GM19238 (cell line): ENCODE results near the gene CXCR6.

Experiments
- DNase-seq: peaks from one replicate; pipeline ENCODE4 v3.0.0; 2011; ENCODE audit warnings: low spot score; ENCODE audit not compliant: insufficient read length

Gene CXCR6

GRCh38 chr3:45943207-45943846 is at the start of gene CXCR6:
CXCR6 (plus strand) TSS chr3:45943464; CDS start chr3:45946482, 3,018 bp downstream.
- no peak for DNase-seq

DNA sequence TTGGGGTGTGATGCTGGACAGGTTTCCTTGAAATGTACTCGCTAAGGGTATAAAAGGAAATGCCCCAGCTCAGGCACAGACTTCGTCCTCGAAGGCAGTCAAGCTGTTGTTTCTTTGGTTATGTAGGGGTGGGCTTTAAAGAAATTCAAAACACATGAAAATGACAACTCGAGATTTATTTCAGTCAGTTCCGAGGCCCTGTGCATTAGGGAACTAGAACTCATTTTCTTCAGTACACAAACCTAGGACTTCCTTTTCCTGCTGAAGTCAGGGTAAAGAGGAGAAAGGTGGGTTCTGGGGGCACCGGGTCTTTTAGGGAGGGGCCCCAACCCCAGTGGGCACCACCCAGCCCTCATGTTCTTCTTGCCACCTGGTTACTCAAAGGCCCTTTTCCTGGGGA is 49.2 kb upstream of the CXCR6 start:
- DNase-seq = no peak

DNA sequence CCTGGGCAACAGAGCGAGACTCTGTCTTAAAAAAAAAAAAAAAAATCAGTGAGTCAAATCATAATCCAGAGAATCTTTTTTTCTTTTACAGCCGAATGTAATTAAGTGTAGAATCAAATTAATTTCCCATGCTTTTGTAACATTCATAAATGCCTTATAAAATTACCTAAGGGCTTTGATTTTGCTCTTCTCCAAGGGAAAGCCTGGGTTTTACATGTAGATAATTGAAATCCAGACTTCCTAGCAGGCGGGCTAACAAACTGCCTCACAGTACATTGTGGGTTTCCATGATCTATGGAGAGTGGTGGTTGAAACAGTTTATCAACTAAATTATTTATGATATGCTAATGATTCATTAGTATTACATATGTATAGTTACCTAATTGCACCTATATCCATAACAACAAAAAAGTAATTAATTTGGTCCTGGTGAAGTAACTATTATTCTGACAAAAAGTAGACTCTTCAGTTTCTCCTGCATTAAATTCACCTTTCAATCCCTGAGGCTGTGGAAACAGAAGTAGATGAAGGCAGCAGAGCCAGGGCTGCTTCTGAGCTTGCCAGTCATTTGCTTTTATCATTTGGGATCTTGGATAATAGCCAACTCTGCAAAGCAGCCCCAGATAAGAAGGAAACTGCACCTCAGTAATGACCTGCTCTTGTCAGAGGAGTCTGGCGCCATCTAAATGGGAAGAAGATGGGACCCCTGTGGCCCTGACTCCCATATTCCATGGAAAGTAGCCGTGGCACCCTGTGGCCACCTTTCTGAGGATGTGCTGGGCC is 47.4 kb upstream of the CXCR6 start:
- no peak for DNase-seq

DNA sequence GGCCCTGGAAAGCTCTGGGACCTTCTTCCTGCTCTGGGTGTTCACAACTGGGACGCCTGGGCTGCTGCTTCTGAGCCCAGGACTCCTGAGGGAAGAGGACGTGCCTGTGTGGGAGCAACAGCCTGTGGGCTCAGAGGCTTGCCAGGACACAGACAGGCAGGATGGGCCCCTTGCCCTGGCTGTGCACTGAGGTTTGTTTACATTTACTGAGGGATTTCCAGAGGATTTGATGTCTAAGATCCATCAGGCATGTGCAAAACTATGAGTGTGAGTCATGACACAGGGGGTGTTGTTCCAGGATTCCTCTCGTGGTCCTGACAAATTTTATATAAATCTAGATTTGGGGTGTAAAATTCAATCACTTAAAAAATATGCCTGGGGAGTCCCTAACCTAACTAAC is 46.3 kb upstream of the CXCR6 start:
- no peak for DNase-seq

GRCh38 chr3:45904931-45905330 is 38.3 kb upstream of the CXCR6 start:
- no peak for DNase-seq

GRCh38 chr3:45905755-45906154 is 37.5 kb upstream of the CXCR6 start:
- no peak for DNase-seq

DNA sequence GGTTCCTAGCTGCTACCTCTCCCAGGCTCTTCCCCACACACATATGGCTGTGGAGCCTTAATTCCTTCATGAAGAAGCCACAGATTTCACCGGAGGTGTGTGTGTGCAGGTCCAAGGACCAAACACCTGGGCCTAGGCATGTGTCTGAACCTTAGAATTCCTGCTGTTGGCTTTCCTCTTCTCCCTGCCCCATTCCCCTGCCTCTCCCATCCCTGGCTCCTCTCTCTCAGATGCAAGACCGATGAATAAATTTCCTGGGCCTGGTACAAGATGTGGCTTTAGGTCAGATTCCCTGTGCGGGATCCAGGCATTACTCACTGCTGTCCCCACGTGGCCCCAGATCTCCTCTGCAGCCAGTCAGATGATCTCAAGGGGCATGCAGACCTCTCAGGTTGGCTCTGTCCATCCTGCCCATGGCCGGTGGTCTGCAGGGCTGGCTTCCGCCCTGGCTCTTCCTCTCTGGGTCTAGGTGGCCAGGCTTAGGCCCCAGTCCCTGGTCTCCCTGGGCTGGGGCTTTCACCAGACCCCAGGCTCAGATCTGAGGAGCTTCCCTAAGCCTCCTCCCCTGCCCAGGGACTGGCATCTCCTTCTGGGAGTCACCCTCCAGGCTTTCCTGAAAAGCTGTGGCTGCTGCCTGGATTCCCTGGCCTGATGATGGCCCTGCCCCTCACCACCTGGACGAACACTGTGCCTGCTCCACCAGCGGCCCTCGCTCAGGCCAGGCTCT is 36.4 kb upstream of the CXCR6 start:
- no peak for DNase-seq

DNA sequence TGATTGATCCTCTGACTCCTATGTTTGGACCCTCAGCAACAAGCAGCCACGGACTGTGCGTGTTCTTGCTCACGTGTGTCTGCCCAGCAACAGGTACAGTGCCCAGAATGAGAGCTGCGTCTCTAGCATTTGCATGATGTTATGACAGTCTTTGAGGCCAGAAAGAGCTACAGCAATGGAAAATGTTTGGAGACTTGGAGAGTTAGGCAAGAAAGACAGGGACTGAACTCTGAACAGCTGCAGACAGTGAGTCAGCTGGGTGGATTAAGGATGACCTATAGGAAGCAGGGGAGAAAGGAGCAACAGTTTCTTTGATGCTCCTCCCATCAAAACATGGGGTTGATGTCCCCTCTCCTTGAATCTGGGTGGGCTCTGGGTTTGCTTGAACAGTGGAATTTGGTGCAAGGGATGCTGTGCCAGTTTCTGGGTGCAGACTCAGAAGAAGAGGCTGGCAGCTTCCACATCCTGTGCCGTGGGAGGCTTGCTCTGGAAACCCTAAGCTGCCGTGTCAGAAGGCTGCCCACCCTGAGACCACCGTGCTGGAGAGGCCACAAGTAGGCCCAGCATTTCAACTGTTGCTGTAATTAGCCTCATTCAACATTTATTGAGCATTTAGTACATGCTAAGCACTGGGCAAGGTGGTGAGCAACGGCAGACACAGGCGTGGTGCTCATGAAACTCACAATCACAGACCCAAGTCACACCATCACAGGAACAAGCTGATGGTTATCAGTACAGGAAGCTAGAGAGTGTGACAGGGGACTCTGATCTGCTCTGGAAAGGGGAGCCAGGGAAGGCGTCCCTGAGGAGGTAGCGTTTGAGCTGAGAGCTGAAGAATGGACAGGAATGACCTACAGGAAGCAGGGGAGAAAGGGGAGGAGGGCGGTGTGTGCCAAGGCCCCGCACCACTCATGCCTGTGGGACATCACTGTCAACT is 35.2 kb upstream of the CXCR6 start:
- no peak for DNase-seq

DNA sequence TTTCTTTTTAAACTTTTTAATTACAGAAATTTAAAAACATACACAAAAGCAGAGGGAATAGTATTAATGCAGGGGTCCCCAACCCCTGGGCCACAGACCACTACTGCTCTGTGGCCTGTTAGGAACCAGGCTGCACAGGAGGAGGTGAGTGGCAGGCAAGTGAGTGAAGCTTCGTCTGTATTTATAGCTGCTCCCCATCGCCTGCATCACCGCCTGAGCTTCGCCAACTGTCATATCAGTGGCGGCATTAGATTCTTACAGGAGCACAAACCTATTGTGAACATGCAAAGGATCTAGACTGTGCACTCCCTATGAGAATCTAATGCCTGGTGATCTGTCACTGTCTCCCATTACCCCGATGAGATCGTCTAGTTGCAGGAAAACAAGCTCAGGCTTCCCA is 34.5 kb upstream of the CXCR6 start:
- DNase-seq = no peak

- DNase-seq = no peak
Measured at GRCh38 chr3:45909542-45909941, 33.7 kb upstream of the CXCR6 start.

- no peak for DNase-seq
Measured at GRCh38 chr3:45910892-45911291, 32.4 kb upstream of the CXCR6 start.

DNA sequence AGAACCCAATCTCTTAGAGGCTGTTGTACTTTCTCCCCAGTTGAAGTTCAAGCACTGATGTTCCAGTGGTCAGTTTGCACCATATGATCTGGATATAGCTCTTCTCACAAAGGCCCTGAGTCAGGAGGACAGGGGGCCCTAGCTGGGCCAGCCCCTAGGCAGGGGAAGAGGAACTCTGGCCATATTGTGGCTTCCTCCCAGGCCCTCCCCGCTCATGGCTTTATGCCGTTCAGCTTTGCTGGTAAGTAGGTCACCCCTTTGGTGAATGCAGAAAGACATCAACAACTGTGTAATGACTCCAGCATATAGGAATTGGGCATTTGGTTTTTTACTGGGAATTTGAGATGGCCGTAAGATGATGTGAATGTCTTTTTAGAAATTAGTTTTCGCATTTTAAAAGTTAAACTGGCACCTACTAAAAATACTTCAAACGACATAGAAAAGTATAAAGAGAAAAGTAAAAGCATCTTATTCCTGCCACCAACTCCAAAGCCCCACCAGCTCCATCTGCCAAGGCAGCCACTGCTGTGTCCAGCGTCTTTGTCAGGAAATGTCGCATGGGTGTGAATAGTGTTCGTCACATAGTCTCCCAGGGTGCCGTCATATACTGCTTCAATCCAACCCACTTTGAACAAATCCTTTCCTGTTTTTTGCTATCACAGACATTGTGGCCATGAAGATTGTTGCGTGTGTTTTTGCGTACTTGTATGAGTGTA is 31.6 kb upstream of the CXCR6 start:
- no peak for DNase-seq

- DNase-seq = no peak
Measured at GRCh38 chr3:45912435-45912834, 30.8 kb upstream of the CXCR6 start.

GRCh38 chr3:45914362-45915058 is 28.8 kb upstream of the CXCR6 start:
- no peak for DNase-seq

DNA sequence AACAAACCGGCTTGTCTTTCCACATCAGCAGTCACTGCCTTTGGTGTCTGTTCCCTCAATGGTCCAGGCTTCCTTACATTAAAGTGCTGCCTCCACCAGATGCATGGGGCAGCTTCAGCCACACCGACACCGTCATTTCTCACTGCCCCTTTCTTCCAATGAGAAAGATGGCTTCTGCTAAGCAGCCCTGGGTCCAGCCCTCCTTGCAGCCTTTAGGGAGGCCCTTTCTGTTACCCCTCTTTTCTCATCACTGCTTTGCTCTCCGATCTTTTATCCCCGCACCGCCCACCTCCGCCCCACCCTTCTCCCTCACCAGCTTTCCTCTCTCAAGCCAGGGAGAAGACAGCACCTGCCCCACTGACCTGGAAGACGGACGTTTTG is 28.2 kb upstream of the CXCR6 start:
- DNase-seq = no peak

DNA sequence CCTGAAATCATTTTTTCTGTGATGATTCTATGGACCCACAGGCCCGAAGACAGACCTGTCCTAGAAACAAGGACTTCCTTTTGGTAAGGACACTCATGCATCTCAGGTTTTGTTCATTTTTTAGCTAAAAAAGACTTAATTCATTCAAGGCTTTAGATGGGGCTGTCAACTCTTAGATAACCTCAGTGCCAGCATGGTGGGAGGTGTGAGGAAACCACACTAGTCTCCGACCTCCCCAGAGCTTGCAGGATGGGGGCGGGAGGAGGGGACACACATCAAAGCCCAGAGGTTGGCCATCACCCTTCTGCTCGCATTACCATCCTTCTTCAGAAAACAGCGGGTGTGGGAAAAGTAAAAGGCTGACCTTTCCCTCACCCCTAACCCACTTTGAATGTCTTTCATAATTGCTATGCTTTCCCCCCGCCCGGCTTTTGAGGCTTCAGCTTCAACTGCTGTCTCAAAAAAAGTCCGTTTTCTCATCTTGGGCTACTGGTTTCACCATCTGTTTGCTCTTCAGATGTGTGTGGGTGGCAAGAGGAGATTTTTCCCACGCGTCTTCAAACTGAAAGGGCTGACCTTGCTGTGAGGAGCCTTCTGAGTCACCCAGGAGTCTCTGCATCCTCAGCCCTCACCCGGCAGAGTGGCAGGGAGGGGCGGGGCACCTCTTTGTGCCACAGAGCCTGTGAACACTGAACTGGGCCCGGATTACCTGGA is 27.6 kb upstream of the CXCR6 start:
- DNase-seq = peak; percentile 84

GRCh38 chr3:45917146-45917898 is 25.9 kb upstream of the CXCR6 start:
- no peak for DNase-seq

GRCh38 chr3:45921158-45922038 is 21.9 kb upstream of the CXCR6 start:
- no peak for DNase-seq
